ENCODE results near the gene NBEA.
"Not testable (repeated sequence)": the region's sequence is repeated elsewhere in the genome, so short reads cannot be mapped to it uniquely, and the experiment has no call there.

NBEA gene

GRCh38 chr13:35599384-35599783, 657.3 kb downstream of the NBEA start:
- FAIRE-seq, result no peak

GRCh38 chr13:35600137-35600536, 658.1 kb downstream of the NBEA start:
- no peak for FAIRE-seq

DNA sequence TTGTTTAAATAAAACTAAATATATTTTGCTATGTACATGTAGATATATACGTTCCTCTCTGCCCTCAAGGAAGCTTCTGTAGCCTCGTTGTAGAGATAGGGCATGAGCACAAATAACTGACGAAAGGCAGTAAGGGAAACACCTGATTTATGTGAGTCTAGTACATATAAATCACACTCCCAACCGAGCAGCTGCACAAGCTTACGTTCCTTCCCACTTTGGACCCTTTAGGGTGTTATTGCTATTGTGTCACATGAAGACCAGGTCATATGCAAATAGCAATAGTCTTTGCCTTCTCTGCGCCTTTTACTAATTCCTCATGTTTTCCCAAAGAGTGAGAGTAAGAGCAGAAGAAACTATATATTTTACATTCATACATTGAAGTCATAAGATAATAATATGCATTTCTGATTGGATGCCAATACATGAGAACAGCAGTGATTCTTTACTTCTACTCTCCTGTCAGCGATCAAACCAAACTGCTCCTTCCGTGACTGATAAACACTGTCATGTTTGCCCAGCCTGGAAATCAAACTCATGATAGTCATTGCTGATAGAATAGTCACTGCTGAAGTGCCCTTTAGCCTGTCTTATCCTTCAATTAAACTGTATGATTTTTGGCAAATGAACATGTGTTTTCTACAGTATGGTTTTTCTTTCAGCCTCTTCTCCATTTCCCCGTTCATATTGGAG, 661.7 kb downstream of the NBEA start:
- FAIRE-seq, result no peak

DNA sequence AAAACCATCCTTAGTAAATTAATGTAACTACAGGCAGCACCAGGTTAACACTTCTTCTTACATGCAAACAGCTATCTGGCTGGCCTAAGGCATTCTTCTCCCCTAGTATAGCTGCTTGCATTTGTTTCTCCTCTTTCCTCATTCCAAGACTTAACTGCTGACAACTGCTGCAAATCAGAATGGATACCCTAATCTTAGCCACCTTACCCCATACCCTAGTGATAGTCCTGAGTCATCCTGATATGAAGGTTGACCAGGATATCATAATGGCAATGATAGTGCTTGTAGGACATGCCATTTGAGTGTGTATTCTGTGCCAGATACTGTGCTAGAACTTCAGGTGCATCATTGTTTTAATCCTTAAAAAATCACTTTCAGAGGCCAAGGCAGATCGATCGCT, 672.6 kb downstream of the NBEA start:
- FAIRE-seq, result no peak

- no peak for FAIRE-seq
Observed at GRCh38 chr13:35617420-35617819, 675.4 kb downstream of the NBEA start.

- no peak for FAIRE-seq
Observed at GRCh38 chr13:35618565-35619083, 676.6 kb downstream of the NBEA start.

GRCh38 chr13:35621989-35622388, 679.9 kb downstream of the NBEA start:
- no peak for FAIRE-seq

GRCh38 chr13:35629026-35629425, 687.0 kb downstream of the NBEA start:
- FAIRE-seq, result no peak

DNA sequence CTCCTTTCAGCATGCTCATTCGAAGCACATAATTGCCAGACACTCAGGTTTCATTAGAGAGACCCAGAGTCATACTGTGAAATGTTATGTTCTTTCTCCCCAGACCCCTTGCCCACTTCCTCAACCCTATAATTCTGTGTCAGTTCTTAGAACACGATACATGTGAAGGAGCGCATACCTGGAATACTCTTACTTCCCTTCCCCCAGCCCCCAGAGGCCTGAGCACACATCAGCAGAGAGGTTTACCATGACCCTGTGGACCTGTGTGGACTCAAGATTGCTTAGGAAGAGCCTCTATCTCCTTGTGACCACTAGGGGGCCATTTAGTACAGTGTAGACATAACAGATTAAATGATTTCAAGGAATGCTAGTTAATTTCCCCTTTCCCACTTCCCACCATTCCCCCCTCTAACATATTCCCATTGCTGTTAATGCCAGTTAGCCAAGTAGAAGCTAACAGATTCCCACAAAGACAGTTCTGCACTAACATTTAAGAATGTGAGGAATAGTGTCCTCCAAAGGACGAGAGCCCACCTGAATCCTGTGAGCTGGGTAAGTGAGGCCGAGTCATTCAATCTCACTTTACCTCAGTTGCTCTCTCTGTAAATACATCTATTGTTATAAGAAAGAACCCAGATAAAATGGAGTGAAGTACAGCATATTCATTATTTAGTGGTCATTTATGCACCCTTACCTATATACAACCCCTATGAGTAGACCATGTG, 688.6 kb downstream of the NBEA start:
- FAIRE-seq, result no peak

DNA sequence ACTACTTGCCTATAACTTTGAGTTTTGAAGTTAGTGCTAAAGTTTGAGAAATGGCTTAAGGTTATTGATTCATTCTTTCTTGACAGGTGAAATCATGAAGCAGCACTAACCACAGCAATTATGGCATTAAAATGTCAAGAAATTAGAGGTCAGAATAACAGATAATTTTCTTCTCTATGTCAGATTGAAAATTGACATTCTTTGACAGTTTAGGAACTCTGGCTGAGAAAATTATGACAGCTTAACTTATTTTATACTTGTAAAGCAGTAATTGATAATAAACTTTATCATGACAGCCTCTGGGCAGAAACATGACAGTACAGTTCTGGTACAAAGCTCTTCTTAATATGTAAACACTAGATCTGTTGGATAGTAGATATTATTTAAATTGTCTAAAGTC, 689.6 kb downstream of the NBEA start:
- FAIRE-seq, result peak; percentile 3

GRCh38 chr13:35643625-35644024, 701.6 kb downstream of the NBEA start:
- FAIRE-seq, result no peak

DNA sequence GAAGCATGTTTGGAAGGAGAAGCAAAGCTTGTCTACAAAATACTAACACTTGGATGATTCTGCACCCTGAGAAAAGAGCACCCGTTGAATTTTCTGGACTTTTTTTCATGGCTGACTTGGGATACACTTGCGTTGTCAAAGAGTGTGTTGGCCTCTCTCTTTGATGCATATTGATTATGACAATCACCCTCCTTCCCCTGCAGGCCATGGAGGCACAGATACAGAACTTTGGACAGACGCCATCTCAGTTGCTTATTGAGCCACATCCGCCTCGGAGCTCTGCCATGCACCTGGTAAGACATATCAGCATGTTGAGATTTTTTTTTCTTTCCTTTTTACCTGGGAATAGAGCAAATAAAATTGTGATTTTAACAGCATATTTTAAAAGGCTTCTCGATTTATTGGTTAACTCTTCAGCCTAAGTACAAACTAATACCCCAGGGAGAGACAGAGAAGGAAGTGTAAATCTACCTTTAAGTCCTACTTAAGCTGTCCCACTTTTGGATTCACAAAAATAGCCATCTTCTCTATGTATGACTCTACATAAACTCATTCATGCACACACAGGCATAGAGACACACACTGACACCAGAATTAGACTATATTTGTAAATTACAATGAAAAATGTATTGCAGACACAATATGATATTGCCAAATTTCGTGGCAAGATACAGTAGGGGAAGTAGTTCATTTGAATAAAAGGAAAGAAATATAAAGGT, 704.1 kb downstream of the NBEA start:
- no peak for FAIRE-seq

- FAIRE-seq, result no peak
Observed at GRCh38 chr13:35648201-35648600, 706.1 kb downstream of the NBEA start.

DNA sequence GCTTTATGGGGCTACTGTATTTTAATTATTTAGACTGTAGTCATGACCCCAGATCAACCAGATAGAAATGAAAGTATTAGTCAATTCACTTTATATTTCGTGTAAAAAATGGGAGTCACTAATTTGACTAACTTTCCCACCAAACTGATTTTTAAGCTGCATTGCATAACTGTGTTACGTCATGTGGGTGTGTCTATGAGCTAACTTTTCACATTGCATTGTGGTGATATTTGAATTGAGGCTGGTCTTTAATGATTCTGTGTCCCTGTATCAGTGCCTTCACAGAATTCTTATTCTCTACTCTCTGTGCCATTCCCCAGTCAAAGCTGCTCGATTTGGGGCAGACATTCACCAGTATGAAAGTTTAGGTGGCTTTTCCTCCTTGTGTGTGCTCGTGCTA, 707.1 kb downstream of the NBEA start:
- no peak for FAIRE-seq

GRCh38 chr13:35659796-35660195, 717.7 kb downstream of the NBEA start:
- no peak for FAIRE-seq

- FAIRE-seq, result no peak
Observed at GRCh38 chr13:35664747-35665146, 722.7 kb downstream of the NBEA start.

DNA sequence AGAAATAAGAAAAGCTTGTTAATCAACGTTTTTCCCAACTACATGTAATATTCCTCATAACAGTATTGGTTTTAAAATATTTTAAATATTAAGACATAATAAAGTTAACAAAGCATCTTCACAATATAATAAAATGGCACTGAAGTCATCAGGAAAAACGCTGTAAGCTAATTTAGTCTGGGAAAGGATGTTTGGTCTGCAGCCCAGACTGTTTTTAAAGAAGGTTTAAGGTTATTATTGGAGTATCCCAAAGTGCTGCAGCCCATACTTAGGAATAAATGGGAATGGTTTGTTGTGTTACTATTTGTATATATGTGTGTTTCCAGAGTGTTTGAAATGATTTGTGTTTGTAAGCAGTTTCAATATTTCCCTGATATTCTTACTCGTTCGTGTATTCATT, 727.3 kb downstream of the NBEA start:
- FAIRE-seq, result no peak

DNA sequence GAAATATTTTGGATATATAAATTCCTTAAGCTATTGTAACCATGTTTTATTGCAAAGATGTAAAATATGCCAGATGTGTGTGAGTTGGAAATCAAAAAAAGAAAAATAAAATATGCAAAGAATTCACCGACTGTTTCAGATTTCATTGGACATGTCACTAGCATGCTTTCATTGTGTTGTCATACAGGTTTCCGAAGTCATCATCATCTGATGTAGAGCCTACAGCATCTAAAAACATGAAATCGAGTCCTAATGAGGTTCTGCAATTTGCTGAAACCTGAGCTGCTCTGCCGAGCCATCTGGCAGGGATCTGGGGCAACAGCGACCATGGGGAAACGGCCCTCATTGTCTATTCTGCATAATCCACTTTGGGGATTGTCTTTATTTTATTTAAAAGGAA, 730.5 kb downstream of the NBEA start:
- no peak for FAIRE-seq

DNA sequence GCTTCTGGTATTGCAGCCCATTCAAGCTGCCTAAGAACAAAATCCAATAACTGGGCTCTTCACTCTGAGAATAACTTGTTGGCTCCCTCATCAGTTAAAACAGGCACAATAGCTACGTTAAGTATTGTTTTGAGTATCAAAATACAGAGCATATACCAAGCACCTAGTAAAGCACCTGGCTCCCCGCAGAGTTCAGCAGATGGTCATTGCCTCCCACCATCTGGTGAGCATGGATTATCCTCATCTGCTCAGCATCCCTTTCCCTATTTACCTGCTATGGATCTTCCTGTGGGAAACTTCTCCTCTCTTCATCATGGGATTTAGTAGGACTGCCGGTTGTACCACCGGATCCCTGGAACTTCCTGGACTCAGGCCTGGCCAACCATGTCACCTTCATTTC, 733.6 kb downstream of the NBEA start:
- no peak for FAIRE-seq

GRCh38 chr13:35677863-35678262, 735.8 kb downstream of the NBEA start:
- FAIRE-seq, result not testable (repeated sequence)

GRCh38 chr13:35681685-35682084, 739.6 kb downstream of the NBEA start:
- FAIRE-seq, result no peak

DNA sequence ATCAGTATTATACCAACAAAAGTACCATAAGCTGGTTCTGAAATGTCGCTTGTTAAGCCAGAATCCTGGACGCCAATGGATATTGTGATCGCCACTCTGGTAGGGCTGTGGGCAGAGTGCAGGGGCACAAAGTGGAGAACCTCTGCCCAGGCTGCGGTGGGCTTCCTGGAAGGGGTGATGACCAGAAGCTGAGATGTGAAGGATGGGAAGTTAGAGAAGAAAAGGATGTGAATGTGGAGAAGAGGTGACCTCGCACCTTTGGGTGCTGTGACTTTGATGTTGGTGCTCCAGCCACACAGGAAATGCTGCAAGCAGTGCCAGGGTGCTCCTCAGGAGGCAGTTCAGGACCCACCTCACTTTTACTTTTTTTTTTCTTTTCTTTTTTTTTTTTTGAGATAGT, 742.4 kb downstream of the NBEA start:
- FAIRE-seq, result no peak

- FAIRE-seq, result no peak
Observed at GRCh38 chr13:35687336-35687735, 745.3 kb downstream of the NBEA start.
